ENCODE results near the gene TTYH2. TPM values are rescaled to one million over a fixed set of nuclear protein-coding genes. Genes with fewer than 3 reads are reported as not detected.

TTYH2 gene
- polyA plus RNA-seq, 1 of the 3 experiments (the other 2 are of a cell fraction) = 16.1 TPM

GRCh38 chr17:74230896-74231295, 17.5 kb downstream of the TTYH2 start:
- no peak overlapping the region for H3K27ac ChIP-seq (ENCODE audit: low read depth in 2 of 2, low read length in 1 of 2)
- no peaks in the 10 kb centered on the region for H3F3A ChIP-seq (replicated peaks; ENCODE audit: insufficient read depth)
- 91% methylated on average over 16 of the region's 16 CpGs for WGBS (ENCODE audit: low lambda C conversion rate)
- TF ChIP-seq EZH2phosphoT487 (IDR thresholded peaks at IDR 0.05; ENCODE audit: borderline replicate concordance, low read depth) = no peak
- no peak for TF ChIP-seq EP300 (IDR thresholded peaks at IDR 0.05; ENCODE audit: borderline replicate concordance in 1 of 2, low read depth in 1 of 2, low read length in 1 of 2)
- no peak for TF ChIP-seq USF1 (IDR thresholded peaks at IDR 0.05; ENCODE audit: borderline replicate concordance, low read depth)
- no peak for TF ChIP-seq TCF12 (IDR thresholded peaks at IDR 0.05)
- TF ChIP-seq MAX (IDR thresholded peaks at IDR 0.05; ENCODE audit: low read depth) = no peak
- no peak for TF ChIP-seq SIN3A (IDR thresholded peaks at IDR 0.05; ENCODE audit: borderline replicate concordance, low read depth, low read length)
- TF ChIP-seq FOXJ3 (CRISPR knock-in tag; IDR thresholded peaks at IDR 0.05) = no peak
- H3K79me2 ChIP-seq (ENCODE audit: insufficient read depth) = no peaks in the 10 kb centered on the region
- H3K4me1 ChIP-seq (ENCODE audit: control insufficient read depth in 1 of 2, insufficient read depth in 2 of 2, low read depth in 1 of 2, low read length in 1 of 2) = peaks cover 0 to 8% of the 10 kb centered on the region in 2 experiments; a peak in 1 of 4 replicates
- POLR2A ChIA-PET = interaction anchor here (1.3 kb wide), 1 partner anchor 13 kb away, joined by 3 read pairs; no protein-coding TSS in a partner anchor
- no peaks in the 10 kb centered on the region for H3K36me3 ChIP-seq (replicated peaks in 1 of 2; ENCODE audit: control insufficient read depth in 1 of 2, insufficient read depth in 2 of 2, low read length in 1 of 2)
- no peaks in the 10 kb centered on the region for H3K9me3 ChIP-seq
- no peak overlapping the region for H3K4me3 ChIP-seq (ENCODE audit: low read depth in 2 of 2, low read length in 1 of 2)
- H3K4me2 ChIP-seq = no peak overlapping the region
- H4K20me1 ChIP-seq (ENCODE audit: insufficient read depth) = no peaks in the 10 kb centered on the region
- DNase-seq = no peak
- no peak overlapping the region for H2AFZ ChIP-seq (ENCODE audit: low read depth)
- CTCF ChIA-PET = interaction anchor here (0.5 to 1.3 kb wide), 4 partner anchors 15 to 1483 kb away, joined by 3 to 4 read pairs (median 3); no protein-coding TSS in a partner anchor
- H3K27me3 ChIP-seq (ENCODE audit: insufficient read depth) = no peaks in the 10 kb centered on the region
- H3K9me2 ChIP-seq = no peaks in the 10 kb centered on the region
- no peak overlapping the region for H3K9ac ChIP-seq

GRCh38 chr17:74231928-74232907, 18.8 kb downstream of the TTYH2 start:
- no peak overlapping the region for H3K4me2 ChIP-seq
- no peaks in the 10 kb centered on the region for H3K79me2 ChIP-seq (ENCODE audit: insufficient read depth)
- no peak overlapping the region for H3K4me3 ChIP-seq (ENCODE audit: low read depth in 2 of 2, low read length in 1 of 2)
- no peaks in the 10 kb centered on the region for H4K20me1 ChIP-seq (ENCODE audit: insufficient read depth)
- POLR2A ChIA-PET = interaction anchor here (0.7 kb wide), 1 partner anchor 9 kb away, joined by 3 read pairs; no protein-coding TSS in a partner anchor
- TF ChIP-seq CHD2 (IDR thresholded peaks at IDR 0.05; ENCODE audit: low read length, partially characterized antibody) (no peak), RFX5 (IDR thresholded peaks at IDR 0.05; ENCODE audit: low read length) (no peak), SMC3 (IDR thresholded peaks at IDR 0.05; ENCODE audit: low read depth, low read length) (no peak)
- CTCF ChIA-PET = interaction anchor here (0.8 to 2.2 kb wide), 8 partner anchors 11 to 136 kb away, joined by 3 to 7 read pairs (median 3); no protein-coding TSS in a partner anchor
- no peak for DNase-seq
- H3F3A ChIP-seq (replicated peaks; ENCODE audit: insufficient read depth) = no peaks in the 10 kb centered on the region
- WGBS (ENCODE audit: low lambda C conversion rate) = 89% methylated on average over 17 of the region's 17 CpGs
- no peak overlapping the region for H2AFZ ChIP-seq (ENCODE audit: low read depth)
- no peaks in the 10 kb centered on the region for H3K9me3 ChIP-seq
- H3K27ac ChIP-seq (ENCODE audit: low read depth in 2 of 2, low read length in 1 of 2) = no peak overlapping the region
- peaks cover 0 to 8% of the 10 kb centered on the region in 2 experiments; a peak in 1 of 4 replicates for H3K4me1 ChIP-seq (ENCODE audit: control insufficient read depth in 1 of 2, insufficient read depth in 2 of 2, low read depth in 1 of 2, low read length in 1 of 2)
- no peaks in the 10 kb centered on the region for H3K9me2 ChIP-seq
- no peak overlapping the region for H3K9ac ChIP-seq
- H3K27me3 ChIP-seq (ENCODE audit: insufficient read depth) = no peaks in the 10 kb centered on the region
- H3K36me3 ChIP-seq (replicated peaks in 1 of 2; ENCODE audit: control insufficient read depth in 1 of 2, insufficient read depth in 2 of 2, low read length in 1 of 2) = no peaks in the 10 kb centered on the region

Measured in SK-N-SH (cell line).